ENCODE data around the gene MAP3K3.

- no peak for TF ChIP-seq POLR2A (IDR thresholded peaks at IDR 0.05; ENCODE audit: low read length)
- no peak for TF ChIP-seq GATA1 (IDR thresholded peaks at IDR 0.05; ENCODE audit: low read depth, low read length)
These were observed 24.2 kb downstream of the MAP3K3 start for GRCh38 chr17:63646488-63646806.
